HG02610 (cell line): Measurements from ENCODE around the gene FITM2.
"Not testable (repeated sequence)": the region's sequence is repeated elsewhere in the genome, so short reads cannot be mapped to it uniquely, and the experiment has no call there.

Source experiments
- ATAC-seq: cut with Tn5 transposase; IDR thresholded peaks from one replicate; pipeline ENCODE4 v1.9.1; 2021; ENCODE audit warnings: mild to moderate bottlenecking, moderate library complexity; ENCODE audit not compliant: unreplicated experiment

Gene FITM2

GRCh38 chr20:44310664-44311639 is at the start of gene FITM2:
Gene FITM2 (minus strand): TSS chr20:44311202. CDS start chr20:44311148, 54 bp downstream.
- ATAC-seq: peak; percentile 87

GRCh38 chr20:44360221-44360620 is 49.2 kb upstream of the FITM2 start:
- no peak for ATAC-seq

GRCh38 chr20:44358776-44359175 is 47.8 kb upstream of the FITM2 start:
- ATAC-seq: no peak

- no peak for ATAC-seq
Measured at GRCh38 chr20:44357555-44358125, 46.6 kb upstream of the FITM2 start.

- ATAC-seq: no peak
Measured at GRCh38 chr20:44357020-44357419, 46.0 kb upstream of the FITM2 start.

GRCh38 chr20:44356353-44356723 is 45.3 kb upstream of the FITM2 start:
- no peak for ATAC-seq

- no peak for ATAC-seq
Measured at GRCh38 chr20:44355498-44356352, 44.7 kb upstream of the FITM2 start, which contains the start of gene HNF4A. Gene HNF4A (plus strand): TSS chr20:44355699. CDS start chr20:44355805, 106 bp downstream.

GRCh38 chr20:44354979-44355497 is 44.0 kb upstream of the FITM2 start:
- no peak for ATAC-seq

- ATAC-seq: no peak
Measured at GRCh38 chr20:44350567-44350966, 39.6 kb upstream of the FITM2 start.

- ATAC-seq: no peak
Measured at GRCh38 chr20:44349349-44349748, 38.3 kb upstream of the FITM2 start.

- no peak for ATAC-seq
Measured at GRCh38 chr20:44348168-44348659, 37.2 kb upstream of the FITM2 start.

- ATAC-seq: not testable (repeated sequence)
Measured at GRCh38 chr20:44345941-44346340, 34.9 kb upstream of the FITM2 start.

- ATAC-seq: no peak
Measured at GRCh38 chr20:44345147-44345546, 34.1 kb upstream of the FITM2 start.

- no peak for ATAC-seq
Measured at GRCh38 chr20:44344723-44345122, 33.7 kb upstream of the FITM2 start.

- ATAC-seq: no peak
Measured at GRCh38 chr20:44343162-44343675, 32.2 kb upstream of the FITM2 start.

GRCh38 chr20:44342248-44342647 is 31.2 kb upstream of the FITM2 start:
- ATAC-seq: no peak

- ATAC-seq: no peak
Measured at GRCh38 chr20:44336725-44337380, 25.9 kb upstream of the FITM2 start, which contains the start of gene R3HDML. Gene R3HDML (plus strand): TSS chr20:44337043. CDS start chr20:44337158, 115 bp downstream.

- ATAC-seq: no peak
Measured at GRCh38 chr20:44336086-44336485, 25.1 kb upstream of the FITM2 start.

GRCh38 chr20:44335675-44336074 is 24.7 kb upstream of the FITM2 start:
- ATAC-seq: no peak

GRCh38 chr20:44334709-44335108 is 23.7 kb upstream of the FITM2 start:
- no peak for ATAC-seq
